ENCODE measurements around the gene DOCK8. TPM values are rescaled to one million over a fixed set of nuclear protein-coding genes. Genes with fewer than 3 reads are reported as not detected.

Gene DOCK8
- total RNA-seq, 6 experiments from 2014 or later: 5.8 to 20.5 (median 9.5) TPM

DNA sequence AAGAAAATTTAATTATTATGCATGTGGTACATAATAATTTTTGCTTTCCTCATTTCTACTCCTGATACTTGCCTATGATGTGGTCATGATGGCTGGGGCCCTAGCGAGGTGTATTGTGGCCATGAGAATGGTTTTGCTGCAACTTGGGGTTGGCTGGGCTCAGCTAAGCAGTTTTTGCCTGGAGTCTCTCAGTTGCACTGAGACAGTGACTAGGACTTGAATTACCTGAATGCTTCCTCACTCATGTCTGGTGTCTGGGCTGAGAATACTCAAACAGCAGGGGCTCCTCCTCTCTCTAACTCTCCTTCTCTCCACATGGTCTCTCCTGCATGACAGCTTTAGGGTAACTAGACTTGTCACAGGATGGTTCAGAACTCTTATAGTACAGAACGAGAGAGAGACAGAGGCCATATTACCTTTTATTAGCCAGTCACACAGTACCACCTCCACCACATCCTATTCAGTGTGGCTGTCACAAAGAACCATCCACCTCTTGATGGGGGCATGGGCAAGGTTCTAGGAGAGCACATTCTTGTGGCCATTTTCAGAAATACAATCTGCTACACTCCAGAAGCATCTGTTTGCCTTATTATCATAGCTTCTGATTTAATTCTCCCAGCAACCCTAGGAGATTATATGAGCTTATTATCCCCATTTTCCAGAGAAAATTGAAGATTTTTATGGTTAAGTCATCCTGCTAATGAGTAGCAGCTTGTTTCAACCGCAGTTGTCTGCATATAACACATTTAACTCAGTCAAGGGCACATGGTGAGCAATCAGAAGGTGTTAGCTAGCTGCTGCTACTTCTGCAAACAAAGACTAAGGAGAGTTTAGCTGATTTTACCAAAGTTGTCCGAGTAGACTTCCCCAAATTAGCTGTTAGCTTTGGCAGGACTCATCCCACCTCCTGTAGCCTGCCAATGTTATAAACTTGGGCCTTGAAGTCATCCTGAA, 245.1 kb downstream of the DOCK8 start:
- ATAC-seq (no peak), DNase-seq (no peak)
- Histone ChIP-seq H3K4me3 (no peak overlapping the region), H3K4me1 (no peaks in the 10 kb centered on the region), H3K27me3 (no peaks in the 10 kb centered on the region), H3K27ac (no peak overlapping the region), H3K9me3 (no peaks in the 10 kb centered on the region), H3K36me3 (no peaks in the 10 kb centered on the region)
- intact Hi-C loops (cut with DNase I): no loop called here
- TF ChIP-seq POLR2A (IDR thresholded peaks at IDR 0.05): no peak
- TF ChIP-seq, protein P1, sequence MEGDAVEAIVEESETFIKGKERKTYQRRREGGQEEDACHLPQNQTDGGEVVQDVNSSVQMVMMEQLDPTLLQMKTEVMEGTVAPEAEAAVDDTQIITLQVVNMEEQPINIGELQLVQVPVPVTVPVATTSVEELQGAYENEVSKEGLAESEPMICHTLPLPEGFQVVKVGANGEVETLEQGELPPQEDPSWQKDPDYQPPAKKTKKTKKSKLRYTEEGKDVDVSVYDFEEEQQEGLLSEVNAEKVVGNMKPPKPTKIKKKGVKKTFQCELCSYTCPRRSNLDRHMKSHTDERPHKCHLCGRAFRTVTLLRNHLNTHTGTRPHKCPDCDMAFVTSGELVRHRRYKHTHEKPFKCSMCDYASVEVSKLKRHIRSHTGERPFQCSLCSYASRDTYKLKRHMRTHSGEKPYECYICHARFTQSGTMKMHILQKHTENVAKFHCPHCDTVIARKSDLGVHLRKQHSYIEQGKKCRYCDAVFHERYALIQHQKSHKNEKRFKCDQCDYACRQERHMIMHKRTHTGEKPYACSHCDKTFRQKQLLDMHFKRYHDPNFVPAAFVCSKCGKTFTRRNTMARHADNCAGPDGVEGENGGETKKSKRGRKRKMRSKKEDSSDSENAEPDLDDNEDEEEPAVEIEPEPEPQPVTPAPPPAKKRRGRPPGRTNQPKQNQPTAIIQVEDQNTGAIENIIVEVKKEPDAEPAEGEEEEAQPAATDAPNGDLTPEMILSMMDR (IDR thresholded peaks at IDR 0.05): no peak
- 69% methylated on average over 4 of the region's 4 CpGs for WGBS (ENCODE audit: insufficient coverage, low coverage, low lambda C conversion rate, missing lambda C conversion rate)

DNA sequence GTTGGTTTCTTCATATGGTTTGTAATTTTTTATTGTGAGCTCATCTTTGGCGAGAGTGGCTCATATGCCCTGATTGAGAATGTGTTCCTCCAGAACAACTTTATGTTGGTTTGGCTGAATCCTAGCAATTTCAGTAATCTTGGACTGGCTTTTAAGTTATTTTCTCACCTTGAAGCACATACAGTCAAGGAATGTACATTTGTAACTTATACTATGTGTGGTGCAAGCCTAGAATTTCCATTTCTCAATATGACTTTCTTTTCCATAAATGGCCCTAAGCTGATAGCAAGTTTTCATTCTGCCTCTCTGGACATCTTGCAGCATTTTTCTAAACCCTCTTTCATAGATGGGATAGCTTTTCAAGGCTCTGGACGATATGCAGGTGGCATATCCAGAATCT, 247.5 kb downstream of the DOCK8 start:
- ATAC-seq: no peak
- Histone ChIP-seq H3K9me3 (no peaks in the 10 kb centered on the region), H3K27ac (no peak overlapping the region), H3K4me3 (no peak overlapping the region), H3K27me3 (no peaks in the 10 kb centered on the region), H3K4me1 (peaks cover 0 to 2% (median 0%) of the 10 kb centered on the region in 4 donors), H3K36me3 (no peaks in the 10 kb centered on the region)
- WGBS (ENCODE audit: insufficient coverage, low coverage, low lambda C conversion rate, missing lambda C conversion rate): 85% methylated on average over 2 of the region's 2 CpGs
- DNase-seq: no peak
- intact Hi-C loops (cut with DNase I): no loop called here
- TF ChIP-seq POLR2A (IDR thresholded peaks at IDR 0.05): no peak
- TF ChIP-seq, protein P1 (IDR thresholded peaks at IDR 0.05): no peak

DNA sequence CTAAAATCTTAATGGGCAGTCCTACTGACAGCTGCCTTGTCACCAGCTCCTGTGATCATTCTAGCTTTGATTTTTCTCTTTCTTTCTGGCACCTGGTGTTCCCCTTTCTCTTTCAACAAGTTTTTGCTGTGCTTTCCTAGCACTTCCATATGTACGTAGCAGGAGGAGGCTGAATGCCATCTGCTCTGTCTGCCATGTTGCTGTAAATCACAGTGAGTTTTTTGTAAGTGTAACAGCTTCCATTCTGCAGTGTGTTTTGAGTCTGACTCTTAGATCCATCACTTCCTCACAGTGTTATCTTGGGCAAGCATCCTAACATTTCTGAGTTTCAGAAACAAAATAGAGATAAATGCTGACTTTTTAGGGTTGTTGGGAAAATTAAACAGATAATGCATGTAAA, 247.9 kb downstream of the DOCK8 start:
- H3K4me3 ChIP-seq: no peak overlapping the region
- 70% methylated on average over 1 of the region's 1 CpG for WGBS (ENCODE audit: insufficient coverage, low coverage, low lambda C conversion rate, missing lambda C conversion rate)
- no peak for DNase-seq
- no peak overlapping the region for H3K27ac ChIP-seq
- H3K4me1 ChIP-seq: peaks cover 0 to 2% (median 0%) of the 10 kb centered on the region in 4 donors
- intact Hi-C loops (cut with DNase I): no loop called here
- H3K36me3 ChIP-seq: no peaks in the 10 kb centered on the region
- TF ChIP-seq POLR2A (IDR thresholded peaks at IDR 0.05): no peak
- TF ChIP-seq, protein P1 (IDR thresholded peaks at IDR 0.05): no peak
- no peaks in the 10 kb centered on the region for H3K9me3 ChIP-seq
- no peaks in the 10 kb centered on the region for H3K27me3 ChIP-seq
- ATAC-seq: no peak

DNA sequence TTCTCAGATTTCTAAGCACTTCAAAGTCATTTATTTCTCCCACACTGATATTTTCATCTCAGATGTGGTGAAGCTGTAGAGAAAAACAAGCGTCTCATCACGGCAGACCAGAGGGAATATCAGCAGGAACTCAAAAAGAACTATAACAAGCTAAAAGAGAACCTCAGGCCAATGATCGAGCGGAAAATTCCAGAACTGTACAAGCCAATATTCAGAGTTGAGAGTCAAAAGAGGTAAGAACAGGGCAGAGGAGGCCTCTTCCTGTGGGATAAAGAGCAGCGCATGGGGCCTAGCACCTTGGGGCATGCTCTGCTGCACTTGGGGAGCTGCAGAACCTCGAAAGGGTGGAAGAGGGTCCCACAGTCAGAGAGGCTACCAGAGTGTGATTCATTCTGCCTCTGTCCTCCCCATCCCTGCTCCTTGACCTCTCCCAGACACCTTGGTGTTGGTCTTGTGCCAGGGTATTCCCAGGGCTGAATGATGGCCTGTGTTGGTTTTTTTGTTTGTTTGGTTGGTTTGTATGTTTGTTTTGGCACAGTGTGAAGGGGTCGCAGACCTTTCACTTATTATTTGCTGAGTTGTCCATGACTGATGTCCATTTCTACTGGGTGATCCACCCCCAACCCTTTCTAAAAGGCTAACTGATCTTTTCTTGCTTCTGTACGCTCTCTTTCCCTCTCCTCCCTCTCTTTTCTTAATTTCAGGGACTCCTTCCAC, 248.9 kb downstream of the DOCK8 start:
- DNase-seq (peak in 1 of 3 donors; percentile 34), ATAC-seq (peak in 3 of 4 donors; percentile 41 to 92 (median 81))
- Histone ChIP-seq H3K4me1 (peaks cover 0 to 2% (median 0%) of the 10 kb centered on the region in 4 donors), H3K9me3 (no peaks in the 10 kb centered on the region), H3K27ac (no peak overlapping the region), H3K36me3 (no peaks in the 10 kb centered on the region), H3K4me3 (no peak overlapping the region), H3K27me3 (no peaks in the 10 kb centered on the region)
- intact Hi-C loops (cut with DNase I): no loop called here
- WGBS (ENCODE audit: insufficient coverage, low coverage, low lambda C conversion rate, missing lambda C conversion rate): 78% methylated on average over 7 of the region's 8 CpGs
- TF ChIP-seq, protein P1 (IDR thresholded peaks at IDR 0.05): no peak
- no peak for TF ChIP-seq POLR2A (IDR thresholded peaks at IDR 0.05)
